ENCODE results near the gene TRIO.
"Not testable (repeated sequence)": the region's sequence is repeated elsewhere in the genome, so short reads cannot be mapped to it uniquely, and the experiment has no call there.

TRIO gene

GRCh38 chr5:14415024-14415697 is 272.0 kb downstream of the TRIO start:
- no peak for DNase-seq (ENCODE audit: low read depth)

DNA sequence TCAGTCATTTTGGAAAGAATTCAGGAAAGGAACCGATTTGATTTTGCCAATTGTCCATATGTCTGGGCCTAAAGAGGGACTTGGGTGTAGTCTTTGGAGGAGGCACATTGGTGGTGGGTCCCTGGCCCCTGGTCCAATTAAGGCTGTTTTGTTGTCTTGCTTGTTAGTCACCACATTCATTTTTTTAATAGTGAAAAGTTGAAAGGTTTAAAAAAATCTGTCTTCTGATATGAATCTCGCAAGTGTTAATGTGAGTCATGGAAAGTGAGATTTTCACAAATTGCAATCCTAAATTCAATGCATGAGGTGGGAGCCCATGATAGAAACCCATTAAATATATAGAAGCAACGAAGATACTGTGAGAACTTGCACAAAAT is 272.5 kb downstream of the TRIO start:
- no peak for DNase-seq (ENCODE audit: low read depth)

DNA sequence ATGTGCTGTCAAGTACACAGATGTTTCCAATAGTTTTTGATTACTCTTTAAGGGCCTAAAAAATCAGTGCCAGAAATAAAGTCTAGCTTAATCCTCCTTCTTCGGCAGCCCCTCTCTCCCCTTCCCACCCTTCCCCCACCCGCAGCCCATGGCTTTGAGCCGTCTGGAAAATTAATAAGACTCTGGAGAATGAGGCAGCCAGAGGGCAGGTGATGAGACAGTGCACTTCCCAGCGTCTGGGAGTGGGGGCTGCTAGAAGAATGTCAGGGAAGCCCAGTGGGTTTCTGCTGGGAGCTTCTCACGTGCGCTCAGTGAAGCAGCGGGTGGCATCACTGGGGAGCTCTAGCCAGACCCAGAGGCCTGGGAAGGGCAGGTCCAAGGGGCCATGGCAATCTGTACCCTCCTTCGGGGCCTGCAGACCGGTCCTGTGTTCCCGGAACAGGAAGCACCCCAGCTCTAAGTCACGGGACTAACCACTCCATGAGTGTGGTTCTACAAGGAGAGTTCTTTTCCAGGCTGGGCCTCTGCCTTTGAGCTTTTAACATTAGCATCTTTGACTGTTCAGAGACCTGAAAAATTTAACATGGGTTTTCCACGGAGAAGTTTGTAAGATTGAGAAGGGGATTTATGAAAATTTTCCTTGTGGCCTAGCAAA is 273.6 kb downstream of the TRIO start:
- no peak for DNase-seq (ENCODE audit: low read depth)

- peak; percentile 60 for DNase-seq (ENCODE audit: low read depth)
These were observed 274.2 kb downstream of the TRIO start for GRCh38 chr5:14417276-14417730.

GRCh38 chr5:14417792-14418765 is 274.9 kb downstream of the TRIO start:
- no peak for DNase-seq (ENCODE audit: low read depth)

DNA sequence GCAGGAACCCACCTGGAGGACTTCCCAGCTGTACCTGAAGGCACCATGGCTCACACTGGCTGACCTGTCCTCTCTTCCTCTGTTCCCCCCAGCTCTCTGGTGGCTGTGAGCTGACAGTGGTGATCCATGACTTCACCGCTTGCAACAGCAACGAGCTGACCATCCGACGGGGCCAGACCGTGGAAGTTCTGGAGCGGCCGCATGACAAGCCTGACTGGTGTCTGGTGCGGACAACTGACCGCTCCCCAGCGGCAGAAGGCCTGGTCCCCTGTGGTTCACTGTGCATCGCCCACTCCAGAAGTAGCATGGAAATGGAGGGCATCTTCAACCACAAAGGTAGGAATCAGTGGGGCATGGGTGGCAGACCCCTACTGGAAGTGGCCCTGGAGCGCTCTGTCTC is 276.5 kb downstream of the TRIO start:
- no peak for DNase-seq (ENCODE audit: low read depth)

DNA sequence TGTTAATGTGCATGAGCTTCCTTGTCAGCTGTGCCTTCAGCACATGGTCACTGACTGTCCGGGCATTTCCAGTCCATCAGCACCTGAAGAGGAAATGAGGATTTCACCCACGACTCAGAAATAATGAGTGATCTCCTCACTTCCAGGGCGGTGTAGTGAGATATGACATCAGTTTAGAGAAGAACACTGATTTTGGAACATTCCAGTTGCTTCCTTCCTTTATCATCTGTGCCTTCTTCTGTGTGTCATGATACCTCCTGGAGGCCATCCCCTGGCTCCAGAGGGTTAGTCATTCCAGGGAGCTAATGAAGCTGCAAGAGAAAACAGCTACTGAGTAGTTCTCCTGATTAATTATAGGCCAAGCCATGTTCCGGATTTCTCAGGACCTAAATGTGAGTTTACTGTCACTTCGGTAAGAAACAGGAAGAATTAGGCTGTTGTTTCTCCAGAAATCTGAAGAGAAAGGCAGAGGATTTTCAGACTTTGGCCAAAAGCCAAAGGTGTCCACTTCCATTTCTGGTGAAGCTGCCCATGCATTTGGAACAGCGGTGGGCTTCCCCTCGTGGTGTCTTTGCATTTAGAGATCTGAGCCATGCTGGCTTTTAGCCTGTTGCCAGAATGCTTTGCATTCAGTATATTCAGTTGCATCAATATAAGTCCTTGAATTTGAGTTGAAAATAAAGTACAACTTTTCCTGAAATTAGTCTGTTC is 277.1 kb downstream of the TRIO start:
- DNase-seq (ENCODE audit: low read depth) = peak; percentile 47

GRCh38 chr5:14421851-14422250 is 278.7 kb downstream of the TRIO start:
- DNase-seq (ENCODE audit: low read depth) = no peak

DNA sequence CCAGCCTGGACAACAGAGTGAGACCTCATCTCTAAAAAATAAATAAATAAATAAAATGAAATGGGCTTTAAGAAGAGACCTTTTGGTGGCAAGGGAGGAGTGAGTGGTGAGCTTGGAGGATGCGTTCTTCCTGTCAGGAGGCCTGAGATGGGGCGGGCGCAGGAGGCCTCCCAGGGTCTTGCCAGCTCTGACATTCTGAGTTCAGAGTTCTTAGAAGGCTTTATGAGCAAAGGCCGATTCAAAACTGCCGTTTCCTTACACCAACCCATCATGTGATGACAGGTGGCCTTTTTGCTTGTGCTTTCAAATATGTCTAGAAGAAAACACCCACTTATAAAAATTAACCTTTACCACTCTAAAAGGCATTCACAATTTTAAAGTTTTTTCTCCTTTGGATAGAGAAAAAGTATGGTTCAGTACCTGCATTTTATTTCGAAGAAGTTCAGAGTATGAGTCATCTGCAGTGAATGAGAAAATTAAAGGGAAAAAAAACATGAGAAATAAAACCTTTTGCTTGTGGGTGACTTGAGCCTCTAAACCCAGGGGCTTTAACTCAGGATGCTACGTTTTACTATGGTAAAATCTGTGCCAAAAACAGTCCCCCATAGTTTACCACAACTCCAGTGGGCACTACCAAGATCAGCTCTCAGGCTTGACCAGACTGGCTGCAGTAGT is 281.0 kb downstream of the TRIO start:
- DNase-seq (ENCODE audit: low read depth) = peak; percentile 24

GRCh38 chr5:14425559-14425958 is 282.4 kb downstream of the TRIO start:
- DNase-seq (ENCODE audit: low read depth) = no peak

- no peak for DNase-seq (ENCODE audit: low read depth)
These were observed 283.4 kb downstream of the TRIO start for GRCh38 chr5:14426521-14426920.

DNA sequence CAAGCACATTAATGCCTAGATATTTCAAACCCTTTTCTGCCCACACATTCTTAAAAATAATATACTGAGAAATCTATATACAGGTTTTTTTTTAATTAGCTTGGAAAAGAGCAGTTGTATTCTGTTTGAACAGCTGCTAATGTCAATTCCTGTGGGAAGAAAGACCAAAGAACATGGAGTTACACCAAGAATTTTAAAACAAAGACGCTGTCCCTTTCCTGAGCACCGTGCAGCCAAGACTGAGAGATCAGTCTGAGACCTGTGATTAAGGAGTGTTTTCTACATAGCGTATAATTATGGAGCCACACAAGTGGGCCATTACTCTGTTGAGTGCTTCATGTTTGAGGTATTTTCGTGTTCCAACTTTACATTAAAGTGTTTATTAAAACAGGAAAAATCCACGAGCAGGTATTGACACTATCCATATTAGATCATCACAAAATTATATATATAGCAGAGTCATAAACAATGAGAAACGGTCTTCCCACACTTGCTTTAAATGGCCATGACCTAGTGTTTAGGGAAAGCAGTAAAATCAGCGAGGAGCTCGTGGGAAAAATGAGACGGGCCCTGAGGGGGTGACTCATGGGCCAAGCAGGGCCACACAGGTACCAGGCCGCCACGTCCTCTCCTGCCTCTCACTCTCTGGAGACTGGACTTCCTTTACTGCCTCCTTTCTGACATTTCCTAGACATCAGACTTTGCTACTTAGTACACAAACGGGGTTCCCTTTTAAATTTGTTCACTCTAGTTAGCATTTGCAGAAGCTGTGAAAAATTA is 285.4 kb downstream of the TRIO start:
- DNase-seq (ENCODE audit: low read depth) = peak; percentile 69

- DNase-seq (ENCODE audit: low read depth) = peak; percentile 36
These were observed 286.2 kb downstream of the TRIO start for GRCh38 chr5:14429101-14430050.

DNA sequence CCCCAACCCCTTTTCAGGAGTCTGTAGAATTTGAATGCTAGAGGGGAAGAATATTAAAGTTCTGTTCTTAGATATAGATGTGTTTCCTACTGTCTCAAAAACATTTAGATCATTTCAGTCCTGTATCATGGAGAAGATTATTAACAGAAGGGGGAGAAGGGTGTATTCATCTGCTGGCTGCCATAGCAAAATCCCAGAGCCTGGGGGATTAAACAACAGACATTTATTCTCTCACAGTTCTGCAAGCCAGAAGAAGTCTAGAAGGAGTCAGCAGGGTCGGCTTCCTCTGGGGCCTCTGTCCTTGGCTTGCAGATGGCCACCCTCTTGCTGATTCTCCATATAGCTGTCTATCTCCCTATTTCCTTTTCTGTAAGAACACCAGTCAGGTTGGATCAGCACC is 288.4 kb downstream of the TRIO start:
- DNase-seq (ENCODE audit: low read depth) = no peak

GRCh38 chr5:14432931-14433589 is 289.9 kb downstream of the TRIO start:
- DNase-seq (ENCODE audit: low read depth) = no peak

- no peak for DNase-seq (ENCODE audit: low read depth)
These were observed 292.3 kb downstream of the TRIO start for GRCh38 chr5:14435481-14435880.

GRCh38 chr5:14436122-14436521 is 293.0 kb downstream of the TRIO start:
- not testable (repeated sequence) for DNase-seq (ENCODE audit: low read depth)

- DNase-seq (ENCODE audit: low read depth) = no peak
These were observed 293.8 kb downstream of the TRIO start for GRCh38 chr5:14436801-14437542.

Measured in amniotic epithelial cell (primary cell).